ENCODE results near the gene ENTPD7. TPM values are rescaled to one million over a fixed set of nuclear protein-coding genes. Genes with fewer than 3 reads are reported as not detected.

ENTPD7 gene
- total RNA-seq, 1 experiment from 2014 or later = 14.5 TPM

DNA sequence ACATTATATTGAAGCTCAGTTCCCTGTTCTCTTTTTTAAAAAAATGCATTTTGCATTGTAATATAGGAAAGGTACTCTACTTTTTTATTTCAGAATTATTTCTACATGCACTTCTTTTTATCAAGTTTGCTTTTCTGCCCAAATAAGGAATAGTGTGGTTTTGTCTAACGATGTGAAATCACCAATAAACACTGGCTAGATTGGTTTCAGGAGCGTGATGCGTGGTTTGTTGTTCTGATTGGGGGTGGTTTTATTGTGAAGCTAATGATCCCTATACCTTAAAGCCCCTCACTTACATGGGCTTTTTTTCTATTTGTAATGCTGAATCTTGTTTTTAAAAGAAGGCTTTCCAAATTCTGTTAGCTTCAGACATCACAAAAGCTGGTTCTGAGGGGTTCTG is 17.6 kb downstream of the ENTPD7 start:
- H3K4me2 ChIP-seq (ENCODE audit: insufficient read depth, insufficient read length, low read length) = no peak overlapping the region

More for the DNA sequence above, 17.6 kb downstream of the ENTPD7 start:
- Histone ChIP-seq H2BK5ac (ENCODE audit: insufficient read length, low read length) (no peak overlapping the region), H3K14ac (ENCODE audit: insufficient read depth, low read length) (no peak overlapping the region), H3K9me3 (ENCODE audit: control insufficient read depth, low read depth, low read length) (no peaks in the 10 kb centered on the region), H4K20me1 (ENCODE audit: control insufficient read depth, insufficient read depth, insufficient read length) (no peaks in the 10 kb centered on the region), H3T11ph (ENCODE audit: low read length) (no peak overlapping the region), H3K4me1 (ENCODE audit: insufficient read depth, low read length) (no peaks in the 10 kb centered on the region), H3K79me2 (ENCODE audit: insufficient read depth, low read length) (no peaks in the 10 kb centered on the region), H3K79me1 (ENCODE audit: insufficient read depth, low read depth, low read length, poor library complexity, severe bottlenecking) (no peaks in the 10 kb centered on the region), H3K23me2 (ENCODE audit: insufficient read length, low read depth, low read length, poor library complexity, severe bottlenecking) (no peaks in the 10 kb centered on the region), H3K9ac (ENCODE audit: extremely low read depth, insufficient read length, low read length) (no peak overlapping the region), H3K27me3 (ENCODE audit: insufficient read depth, low read length) (no peaks in the 10 kb centered on the region), H3K23ac (ENCODE audit: insufficient read length, low read depth, low read length) (no peak overlapping the region), H2BK120ac (ENCODE audit: low read depth, low read length, poor library complexity, severe bottlenecking) (no peak overlapping the region), H4K5ac (ENCODE audit: insufficient read length, low read depth, low read length) (no peak overlapping the region), H2BK15ac (ENCODE audit: low read depth, low read length) (no peak overlapping the region), H2BK20ac (ENCODE audit: low read depth, low read length, poor library complexity, severe bottlenecking) (no peak overlapping the region), H3K4ac (ENCODE audit: low read depth, low read length) (no peak overlapping the region), H2BK12ac (ENCODE audit: insufficient read length, low read depth, low read length) (no peak overlapping the region), H2AFZ (ENCODE audit: low read length) (no peak overlapping the region), H3K18ac (ENCODE audit: insufficient read length, low read depth, low read length) (no peak overlapping the region), H4K8ac (replicated peaks; ENCODE audit: insufficient read length, low read depth, low read length) (no peak overlapping the region), H2AK5ac (ENCODE audit: insufficient read length, low read length) (no peak overlapping the region), H3K56ac (ENCODE audit: insufficient read length, low read depth, low read length) (no peak overlapping the region), H4K91ac (ENCODE audit: insufficient read length, low read depth, low read length) (no peak overlapping the region), H3K27ac (ENCODE audit: insufficient read length, low read depth, low read length) (no peak overlapping the region)
- H3K9me3 Mint-ChIP-seq = no peaks in the 10 kb centered on the region
- H3K4me3 Mint-ChIP-seq = no peak overlapping the region
- WGBS (ENCODE audit: extremely low coverage, insufficient read length, low lambda C conversion rate) = no CpG with 5 or more reads among the region's 3 CpGs
- peak overlapping the region in 1 of 3 experiments; percentile 6; a peak in 1 of 7 replicates for H3K27ac Mint-ChIP-seq
- H3K4me1 Mint-ChIP-seq = no peaks in the 10 kb centered on the region
- no peak for DNase-seq
- TF ChIP-seq, protein P1, sequence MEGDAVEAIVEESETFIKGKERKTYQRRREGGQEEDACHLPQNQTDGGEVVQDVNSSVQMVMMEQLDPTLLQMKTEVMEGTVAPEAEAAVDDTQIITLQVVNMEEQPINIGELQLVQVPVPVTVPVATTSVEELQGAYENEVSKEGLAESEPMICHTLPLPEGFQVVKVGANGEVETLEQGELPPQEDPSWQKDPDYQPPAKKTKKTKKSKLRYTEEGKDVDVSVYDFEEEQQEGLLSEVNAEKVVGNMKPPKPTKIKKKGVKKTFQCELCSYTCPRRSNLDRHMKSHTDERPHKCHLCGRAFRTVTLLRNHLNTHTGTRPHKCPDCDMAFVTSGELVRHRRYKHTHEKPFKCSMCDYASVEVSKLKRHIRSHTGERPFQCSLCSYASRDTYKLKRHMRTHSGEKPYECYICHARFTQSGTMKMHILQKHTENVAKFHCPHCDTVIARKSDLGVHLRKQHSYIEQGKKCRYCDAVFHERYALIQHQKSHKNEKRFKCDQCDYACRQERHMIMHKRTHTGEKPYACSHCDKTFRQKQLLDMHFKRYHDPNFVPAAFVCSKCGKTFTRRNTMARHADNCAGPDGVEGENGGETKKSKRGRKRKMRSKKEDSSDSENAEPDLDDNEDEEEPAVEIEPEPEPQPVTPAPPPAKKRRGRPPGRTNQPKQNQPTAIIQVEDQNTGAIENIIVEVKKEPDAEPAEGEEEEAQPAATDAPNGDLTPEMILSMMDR (conservative IDR thresholded peaks at IDR 0.05) = no peak
- peaks cover 0 to 14% (median 6%) of the 10 kb centered on the region in 3 experiments; a peak in 3 of 7 replicates for H3K36me3 Mint-ChIP-seq (ENCODE audit: insufficient read depth in 1 of 3, low read depth in 3 of 3)
- H3K27me3 Mint-ChIP-seq (ENCODE audit: low read depth) = no peaks in the 10 kb centered on the region
